T follicular helper cell (primary cell): ENCODE data around the gene LRRC31.

Experiments
- DNase-seq: peaks from one replicate; pipeline ENCODE4 v3.0.0-alpha.2; 2020; ENCODE audit warnings: low read depth
- total RNA-seq, 2 experiments: gene quantifications; one replicate each; lab custom pipeline; 2026; lab: John Stamatoyannopoulos, UW

Gene LRRC31
- total RNA-seq = 0 reads per million in 2 experiments

DNA sequence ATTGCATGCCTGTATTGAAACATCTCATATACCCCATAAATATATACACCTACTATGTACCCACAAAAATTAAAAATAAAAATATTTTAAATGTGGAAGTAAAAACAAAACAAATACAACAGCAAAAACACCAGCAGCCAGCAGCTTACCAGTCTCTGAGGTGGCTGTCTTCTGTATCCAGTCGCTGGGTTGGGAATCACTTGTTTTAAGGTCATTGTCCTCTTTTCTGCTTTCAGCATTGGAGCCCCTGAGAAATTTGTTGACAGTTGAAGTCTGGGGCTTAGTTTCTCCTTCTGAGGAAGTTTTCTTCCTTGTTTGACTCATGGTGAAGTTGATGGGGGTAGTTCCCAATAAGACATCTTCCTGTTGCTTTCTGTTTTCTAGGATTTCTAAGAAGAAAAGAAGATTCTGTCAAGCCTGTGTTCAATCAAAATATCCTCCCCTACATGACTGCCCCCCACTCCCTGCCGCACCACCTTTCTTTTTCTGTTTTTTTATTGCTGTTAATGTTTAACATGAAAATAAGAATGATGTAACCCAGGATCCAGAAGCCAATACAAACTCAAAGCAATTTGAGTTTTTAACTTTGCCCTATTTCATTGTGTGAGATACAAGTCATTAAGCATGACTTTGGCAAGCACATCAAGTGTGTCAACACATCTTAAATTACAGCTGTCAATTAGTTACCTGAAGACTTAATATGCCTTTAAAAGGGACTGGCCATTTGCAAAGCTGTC is at the start of gene LRRC31:
LRRC31 (minus strand) TSS at position 452 of the 737 bp plus-strand sequence; CDS start at position 324, 128 bp downstream.
- no peak for DNase-seq

DNA sequence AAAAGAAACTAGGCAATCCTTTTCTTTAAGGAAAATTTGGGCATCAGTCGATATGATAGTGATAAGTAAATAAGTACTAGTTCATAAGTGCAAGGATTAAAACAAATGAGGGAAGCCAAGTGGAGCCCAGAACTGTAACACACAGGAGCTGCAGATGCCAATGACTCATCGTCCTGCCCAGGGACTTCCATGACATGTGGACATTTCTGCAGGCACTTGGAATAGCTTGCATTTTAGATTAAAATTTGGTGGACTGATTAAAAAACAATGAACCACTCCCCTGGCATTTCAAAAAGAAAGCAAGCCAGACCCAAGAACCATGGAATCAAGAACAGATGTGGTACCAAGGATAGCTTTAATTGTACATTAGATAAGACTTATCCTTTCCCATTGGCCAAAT is 44.6 kb upstream of the LRRC31 start:
- DNase-seq = no peak

DNA sequence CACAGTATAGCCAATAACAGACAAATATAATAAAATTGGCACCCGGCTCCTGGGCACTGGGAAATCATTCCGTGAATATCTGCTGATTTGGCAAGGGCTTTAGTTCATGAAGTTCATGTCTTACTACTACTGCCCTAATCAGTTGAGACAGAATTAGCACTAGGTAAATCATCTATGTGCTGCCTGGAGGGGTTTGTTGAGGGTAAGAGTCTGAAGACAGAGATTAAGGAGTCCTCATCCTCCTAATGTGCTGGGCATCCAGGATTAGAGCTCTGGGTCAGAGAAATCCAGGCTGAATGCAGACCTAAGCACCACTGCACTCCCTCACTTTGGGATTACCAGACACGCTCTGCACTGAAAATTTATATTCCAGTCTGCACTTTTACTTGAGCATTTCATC is 43.6 kb upstream of the LRRC31 start:
- no peak for DNase-seq

DNA sequence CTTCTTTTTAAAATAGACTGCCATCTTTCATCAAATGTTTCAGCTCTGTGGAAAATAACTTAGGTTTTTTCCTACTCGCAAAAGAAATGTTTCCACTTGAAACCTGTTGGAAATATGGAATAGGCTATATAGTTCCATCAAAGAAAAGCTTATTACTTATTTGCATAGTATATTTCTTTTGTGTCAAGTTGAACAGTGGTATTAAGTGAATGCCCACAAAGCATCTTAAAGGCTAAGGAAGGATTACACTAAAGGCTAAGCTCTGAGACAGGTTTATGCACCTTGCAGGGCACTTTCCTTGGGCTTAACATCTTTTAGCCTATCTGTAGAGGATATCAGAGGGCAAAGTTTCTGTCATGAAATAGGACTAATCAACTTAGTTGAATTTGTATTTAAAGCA is 41.5 kb upstream of the LRRC31 start, which contains the start of gene SAMD7:
SAMD7 (plus strand) TSS at position 301 of the 400 bp plus-strand sequence. CDS start 7,927 bp downstream, outside the sequence.
- DNase-seq = no peak

DNA sequence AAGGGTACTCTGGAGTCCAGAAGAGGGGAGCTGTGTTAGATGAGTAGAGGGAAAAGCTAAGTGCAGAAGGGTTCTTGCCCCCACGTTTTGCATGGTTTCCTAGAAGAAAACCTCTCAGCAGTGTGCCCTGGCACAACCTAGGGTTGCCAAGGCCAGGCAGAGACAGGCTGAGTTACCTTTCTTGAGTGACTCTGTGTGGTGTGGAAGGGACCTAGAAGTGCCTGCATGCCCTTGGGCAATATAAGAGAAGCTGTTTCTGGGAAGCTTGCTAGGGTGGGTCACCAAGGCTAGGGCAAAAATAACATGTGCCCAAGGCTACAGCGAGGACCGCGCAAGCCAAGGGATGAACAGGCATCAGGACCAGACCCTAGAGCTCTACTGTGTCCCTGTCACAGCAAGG is 38.2 kb upstream of the LRRC31 start:
- no peak for DNase-seq

DNA sequence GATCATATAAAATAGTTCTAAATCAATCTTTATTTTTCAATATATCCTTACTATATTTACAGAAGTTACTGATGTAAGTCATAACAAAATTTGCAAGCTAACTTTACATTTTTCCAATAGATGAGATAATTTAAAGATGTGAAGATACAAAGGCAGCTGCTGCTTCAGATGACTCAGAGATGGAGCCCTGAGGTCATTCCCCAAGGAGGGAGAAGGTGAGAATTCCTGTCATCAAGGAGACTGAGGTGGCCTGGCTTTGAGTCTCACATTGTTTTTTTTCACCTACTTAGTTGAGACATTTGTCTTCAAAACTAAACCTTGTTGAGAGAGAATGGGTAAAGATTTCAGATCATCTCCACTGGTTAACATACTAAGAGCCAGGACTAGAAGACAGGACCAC is 37.7 kb upstream of the LRRC31 start:
- DNase-seq = no peak

DNA sequence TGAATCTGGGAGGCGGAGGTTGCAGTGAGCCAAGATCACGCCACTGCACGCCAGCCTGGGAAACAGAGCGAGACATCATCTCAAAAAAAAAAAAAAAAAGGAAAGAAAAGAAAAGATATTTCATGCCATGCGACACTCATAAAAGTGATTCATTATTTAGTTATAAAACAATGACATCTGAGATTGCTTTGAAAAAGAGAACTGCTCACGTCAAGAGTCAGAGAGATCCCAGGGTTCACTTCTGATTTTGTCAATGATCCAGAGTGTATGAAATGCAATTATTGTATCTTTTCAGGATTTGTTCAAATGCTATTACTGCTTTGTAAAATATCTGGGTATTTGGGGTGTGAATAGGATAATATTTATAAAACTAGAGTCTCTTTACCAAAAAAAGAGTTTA is 35.7 kb upstream of the LRRC31 start:
- DNase-seq = no peak

DNA sequence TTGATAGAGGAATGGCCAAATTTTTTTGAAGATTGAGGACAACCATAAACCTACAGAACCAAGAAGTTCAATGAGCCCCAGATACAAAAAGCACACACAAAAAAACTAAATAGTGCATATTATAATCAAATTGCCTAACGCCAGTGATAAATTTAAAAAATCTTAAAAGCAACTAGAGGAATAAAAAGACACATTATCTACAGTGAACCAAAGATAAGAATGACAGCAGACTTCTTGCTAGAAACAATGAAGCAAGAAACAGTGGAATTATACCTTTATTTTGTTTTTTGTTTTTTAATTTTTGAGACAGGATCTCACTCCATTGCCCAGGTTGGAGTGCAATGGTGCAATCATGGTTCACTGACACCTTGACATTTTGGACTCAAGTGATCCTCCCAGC is 31.7 kb upstream of the LRRC31 start:
- no peak for DNase-seq

DNA sequence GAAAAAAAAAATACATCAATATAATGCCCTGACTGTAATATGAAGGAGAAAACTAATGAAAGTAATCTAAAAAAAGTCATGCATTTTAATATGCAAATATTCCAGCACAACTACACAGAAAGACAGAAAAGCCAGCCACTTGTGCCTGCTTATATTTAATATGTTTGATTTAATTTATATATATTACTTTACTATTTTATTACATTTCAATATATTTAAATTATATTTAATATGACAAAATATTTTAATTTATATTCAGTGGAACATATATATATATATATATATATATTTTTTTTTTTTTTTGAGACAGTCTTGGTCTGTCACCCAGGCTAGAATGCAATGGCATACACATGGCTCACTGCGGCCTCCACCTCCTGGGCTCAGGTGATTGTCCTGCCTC is 27.5 kb upstream of the LRRC31 start:
- no peak for DNase-seq

DNA sequence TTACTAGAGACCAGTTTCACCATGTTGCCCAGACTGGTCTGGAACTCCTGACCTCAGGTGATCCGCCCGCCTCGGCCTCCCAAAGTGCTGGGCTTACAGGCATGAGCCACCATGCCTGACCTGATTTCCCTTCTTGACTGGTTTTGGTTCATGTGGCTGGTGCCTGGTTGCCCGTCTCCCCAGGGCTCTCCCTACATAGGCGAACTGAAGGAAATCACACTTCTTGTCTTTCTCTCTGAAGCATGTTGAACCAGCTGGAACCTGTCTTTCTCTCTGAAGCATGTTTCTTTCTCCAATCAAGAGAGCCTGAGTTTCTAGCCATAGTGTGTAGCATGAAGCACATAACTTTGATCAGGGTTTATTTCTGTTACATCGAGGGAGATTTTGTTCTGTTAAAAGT is 25.3 kb upstream of the LRRC31 start:
- no peak for DNase-seq

DNA sequence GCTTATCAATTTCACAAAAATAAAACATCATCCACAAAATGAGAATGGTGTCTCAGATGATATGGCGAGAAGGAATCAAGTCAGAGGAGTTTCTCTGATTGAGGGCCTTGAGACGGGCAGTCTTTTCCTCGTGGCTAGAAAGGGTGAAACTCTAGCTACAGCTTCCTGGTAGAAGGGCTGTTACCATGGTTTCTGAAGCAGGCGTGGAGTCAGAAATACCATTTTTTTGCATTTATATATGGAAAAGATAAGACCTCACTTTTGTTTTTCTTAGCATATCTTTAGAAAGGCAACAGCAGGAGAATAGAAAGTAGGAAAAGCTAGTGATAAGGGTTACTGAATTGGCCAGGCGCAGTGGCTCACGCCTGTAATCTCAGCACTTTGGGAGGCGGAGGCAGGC is 24.4 kb upstream of the LRRC31 start:
- DNase-seq = no peak

DNA sequence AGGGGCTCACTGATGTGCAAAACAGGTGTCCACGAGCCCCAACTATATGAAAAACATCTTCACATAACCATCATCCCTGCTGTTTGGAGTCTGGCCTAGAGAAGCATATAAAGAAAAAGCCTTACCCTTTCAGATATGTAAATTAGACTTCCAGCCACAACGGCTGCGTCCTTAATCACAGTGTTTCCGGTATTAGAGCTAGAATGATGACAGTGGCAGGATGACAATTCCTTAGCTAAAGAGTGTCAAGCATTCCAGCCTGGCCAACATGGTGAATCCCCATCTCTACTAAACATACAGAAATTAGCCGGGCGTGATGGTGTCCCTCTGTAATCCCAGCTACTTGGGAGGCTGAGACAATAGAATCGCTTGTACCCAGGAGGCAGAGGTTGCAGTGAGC is 22.2 kb upstream of the LRRC31 start:
- DNase-seq = no peak

DNA sequence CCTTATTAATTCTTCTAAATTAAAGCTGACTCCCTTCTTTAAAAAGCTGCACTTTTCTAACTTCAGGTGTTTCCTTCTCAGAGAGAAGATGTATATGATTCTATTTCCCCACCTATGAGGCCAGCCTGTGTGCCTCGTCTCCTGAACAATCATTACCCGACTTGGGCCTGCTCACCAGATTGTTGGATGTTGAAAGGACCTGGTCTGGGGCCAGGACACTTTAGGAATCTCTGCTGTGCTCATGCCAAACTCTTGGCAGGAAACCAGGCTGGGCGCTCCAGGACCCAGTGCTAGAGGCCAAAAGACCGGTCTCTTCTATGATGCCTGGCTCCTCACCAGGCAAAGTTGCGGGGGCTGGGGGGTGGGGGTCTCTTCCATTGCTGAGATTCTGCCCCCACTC is 16.9 kb upstream of the LRRC31 start:
- DNase-seq = no peak

DNA sequence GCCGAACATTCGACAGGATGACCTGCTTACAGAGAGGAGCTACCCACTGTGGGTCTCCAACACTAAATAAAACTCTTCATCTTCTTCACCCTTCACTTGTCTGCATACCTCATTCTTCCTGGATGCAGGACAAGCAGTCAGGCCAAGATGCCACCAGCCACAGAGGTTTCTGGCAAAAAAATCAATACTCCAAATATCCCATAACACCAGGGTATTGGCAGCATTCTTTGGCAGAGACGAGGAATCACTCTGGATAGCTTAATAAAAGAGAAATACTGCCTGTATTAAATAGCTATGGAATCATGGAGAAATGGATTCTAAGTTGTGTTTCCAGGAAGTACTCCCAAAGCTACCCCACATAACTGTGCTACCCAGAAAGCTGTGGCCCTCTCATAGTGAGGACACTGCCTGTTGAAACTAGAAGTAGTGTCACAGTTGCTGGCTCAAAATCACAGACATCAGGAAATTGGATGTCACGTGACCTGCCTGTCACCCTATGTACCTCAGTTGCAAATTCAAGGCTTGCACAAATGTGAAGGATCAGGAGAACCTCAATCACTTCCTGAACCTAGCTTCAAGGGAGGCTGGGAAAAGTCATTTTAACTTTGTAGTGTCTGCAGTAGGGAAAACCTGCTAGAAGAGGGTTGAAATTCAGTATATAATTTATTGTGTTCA is 11.0 kb upstream of the LRRC31 start:
- DNase-seq = no peak

DNA sequence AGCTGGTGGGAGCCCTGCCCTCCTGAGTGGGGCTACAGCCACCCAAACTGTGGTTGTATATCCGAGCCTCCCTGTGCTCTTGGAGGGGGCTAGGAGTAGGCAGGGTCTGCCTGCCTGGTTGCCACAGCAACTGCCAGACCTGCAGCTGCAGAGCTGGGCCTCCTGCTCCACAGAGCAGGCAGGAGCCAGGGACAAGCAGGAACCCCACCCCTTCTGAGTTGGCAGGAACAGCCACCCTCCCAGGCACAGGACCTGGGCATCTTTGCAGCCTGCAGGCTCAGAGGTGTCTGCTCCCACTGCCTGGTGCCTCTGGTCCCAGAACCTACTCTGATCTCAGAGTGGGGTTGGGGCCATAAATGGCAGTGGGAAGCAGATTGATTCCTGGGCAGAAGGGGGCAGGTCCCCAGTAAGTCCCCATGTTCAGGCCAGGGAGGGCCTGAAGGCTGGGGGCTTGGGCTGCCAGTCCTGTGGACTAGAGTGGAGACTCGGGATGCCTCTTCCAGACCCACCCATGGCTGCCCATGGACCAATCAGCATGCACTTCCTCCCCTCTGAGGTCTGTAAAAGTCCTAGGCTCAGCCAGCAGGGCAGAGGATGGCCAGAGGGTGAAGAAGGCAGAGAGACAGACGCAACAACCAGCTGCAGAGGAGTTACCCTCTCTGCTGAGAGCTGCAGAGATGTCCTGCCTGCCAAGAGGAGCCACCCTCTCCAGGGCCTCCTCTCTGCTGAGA is 10.3 kb upstream of the LRRC31 start:
- DNase-seq = no peak

DNA sequence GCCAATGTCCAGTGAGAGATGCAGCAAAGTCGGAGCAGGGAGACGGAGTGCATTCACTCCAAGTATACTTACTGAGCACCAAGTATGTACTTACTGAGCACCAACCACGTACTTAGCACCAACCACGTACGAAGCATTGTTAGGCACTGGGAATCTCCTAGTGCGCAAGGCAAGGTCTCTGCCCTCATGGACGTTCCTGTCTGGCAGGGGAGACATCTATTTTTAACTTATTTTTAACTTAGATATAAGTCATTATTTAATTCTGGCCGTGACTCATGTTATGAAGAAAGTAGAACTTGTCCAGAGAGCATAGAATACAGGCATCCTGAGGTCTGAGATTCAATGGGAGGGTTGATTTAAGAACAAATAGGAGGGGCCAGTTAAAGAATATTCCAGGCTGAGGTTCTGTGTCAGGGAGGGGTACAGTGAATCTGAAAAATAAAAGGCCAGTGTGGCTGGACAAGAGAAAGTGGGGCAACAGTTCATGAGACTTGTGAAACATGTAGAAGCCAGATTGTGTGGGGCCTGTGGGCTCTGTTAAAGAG is 9.3 kb upstream of the LRRC31 start:
- DNase-seq = no peak

DNA sequence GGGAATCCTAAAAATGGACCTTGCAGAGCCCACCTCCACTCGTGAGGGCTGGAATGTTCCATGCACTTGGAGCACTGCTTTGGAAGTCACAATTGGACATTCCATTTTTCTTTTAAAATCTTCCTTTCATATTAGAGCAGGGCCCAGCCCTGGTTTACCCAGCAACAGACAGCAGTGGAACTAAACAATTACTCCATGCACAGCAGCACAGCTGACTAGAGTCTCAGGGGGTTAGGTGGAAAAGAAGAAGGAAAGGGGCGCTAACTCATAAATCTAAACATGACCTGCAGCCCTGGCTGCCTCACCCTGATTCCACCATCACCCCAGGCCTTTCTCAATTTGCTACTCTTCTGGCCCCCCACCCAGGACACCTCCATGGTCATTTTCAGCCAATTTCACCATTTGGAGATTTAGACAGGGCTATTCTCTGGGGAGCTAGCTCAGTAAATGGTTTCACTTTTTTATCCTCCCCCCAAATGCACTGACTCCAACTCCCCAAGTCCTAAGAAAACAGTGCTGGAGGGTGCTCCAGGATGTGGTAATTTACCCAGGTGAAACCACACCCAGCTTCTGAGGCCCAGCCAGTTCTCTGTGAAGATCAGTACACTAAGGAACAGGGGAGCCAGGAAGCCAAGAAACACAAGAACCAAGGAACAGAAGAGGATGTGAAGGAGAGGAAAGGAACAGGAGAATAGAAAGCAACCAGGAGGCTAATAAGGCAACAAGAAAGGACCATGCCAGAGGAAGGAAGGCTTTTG is 1.6 kb upstream of the LRRC31 start:
- no peak for DNase-seq

DNA sequence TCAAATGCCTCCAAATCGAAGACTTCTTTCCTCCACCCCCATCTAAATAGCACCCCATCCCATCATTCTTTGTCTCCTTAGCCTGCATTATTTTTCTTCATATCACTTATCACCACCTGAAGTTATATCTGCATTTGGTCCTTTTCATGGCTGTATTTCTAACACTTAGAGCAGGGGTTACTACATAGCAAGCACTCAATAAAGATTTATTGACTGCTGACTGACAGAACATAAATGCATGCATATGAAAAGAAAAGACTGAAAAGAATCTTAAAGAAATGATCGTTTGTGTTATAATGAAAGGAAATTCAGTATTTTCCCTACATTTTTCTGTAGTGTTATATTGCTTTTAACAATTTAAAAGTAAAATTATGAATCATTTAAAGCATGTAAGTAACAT is 1.4 kb downstream of the LRRC31 start:
- no peak for DNase-seq

DNA sequence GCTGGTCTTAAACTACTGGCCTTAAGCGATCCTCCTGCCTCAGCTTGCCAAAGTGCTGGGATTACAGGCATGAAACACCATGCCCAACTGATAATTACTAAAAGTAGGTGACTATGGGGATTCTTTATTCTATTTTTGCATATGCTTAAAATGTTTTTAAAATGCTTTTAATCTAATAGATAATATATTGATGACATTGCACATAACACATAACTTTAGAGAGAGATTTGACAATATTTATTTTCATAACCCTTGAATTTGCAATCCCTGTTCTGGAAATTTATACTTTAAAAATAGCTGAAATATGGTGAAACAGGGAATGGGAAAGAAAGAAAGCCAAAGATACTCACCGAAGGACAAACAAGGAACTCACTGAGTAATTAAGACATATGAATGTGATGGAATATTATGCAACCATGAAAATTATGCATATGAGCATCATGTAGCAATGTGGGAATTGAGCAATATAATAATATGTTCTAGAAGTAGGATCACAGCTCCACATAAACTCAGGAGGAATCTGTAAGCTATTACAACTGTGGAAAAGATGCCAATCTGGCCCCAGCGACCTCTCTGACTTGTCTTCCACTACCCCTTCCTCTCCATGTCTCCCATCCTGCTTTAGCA is 2.0 kb downstream of the LRRC31 start:
- DNase-seq = no peak

DNA sequence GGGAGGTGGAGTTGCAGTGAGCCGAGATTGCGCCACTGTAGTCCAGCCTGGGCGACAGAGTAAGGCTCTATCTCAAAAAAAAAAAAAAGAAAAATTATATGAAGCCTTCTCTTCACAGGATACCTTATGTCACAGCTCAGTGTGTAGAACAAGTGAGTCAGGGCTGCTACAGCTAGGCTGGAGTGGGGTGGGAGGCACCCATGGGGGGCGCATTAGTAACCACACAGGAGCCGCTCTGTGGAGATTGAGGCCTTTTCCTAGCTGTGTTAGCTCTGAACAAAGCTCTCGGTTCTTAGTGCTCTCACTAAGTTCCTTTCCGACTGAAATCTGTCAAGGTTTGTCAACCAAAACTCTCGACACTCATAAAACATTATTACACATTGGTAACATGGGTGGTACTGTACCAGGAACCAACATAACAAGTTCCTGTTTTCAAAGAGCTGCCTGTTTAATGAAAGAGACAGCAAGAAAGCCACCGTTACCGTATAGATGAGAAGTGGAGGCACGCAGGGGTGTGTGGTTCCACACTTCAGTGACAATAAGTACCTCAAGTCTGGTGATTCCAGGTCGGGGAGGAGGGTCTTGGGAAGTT is 4.5 kb downstream of the LRRC31 start:
- DNase-seq = no peak

DNA sequence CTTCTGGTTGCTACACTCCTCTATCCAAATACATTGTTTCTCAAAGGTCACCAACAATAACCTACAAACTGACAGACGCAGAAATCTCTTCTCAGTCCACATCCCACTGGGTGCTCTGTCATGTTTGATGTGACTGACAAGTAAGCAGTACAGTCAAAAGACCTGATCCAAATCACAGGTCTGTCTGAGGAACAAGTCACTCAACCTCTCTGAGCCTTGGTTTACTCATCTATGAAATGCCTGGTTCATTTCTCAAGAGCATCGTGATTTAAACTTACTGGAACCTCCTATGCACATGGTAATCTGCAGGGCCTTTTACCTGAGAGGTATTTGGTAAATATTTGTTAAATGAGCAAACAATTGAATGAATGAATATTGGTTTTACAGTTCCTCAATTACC is 5.5 kb downstream of the LRRC31 start:
- no peak for DNase-seq
